ENCODE results near the gene HCAR2.
"Not testable (repeated sequence)": the region's sequence is repeated elsewhere in the genome, so short reads cannot be mapped to it uniquely, and the experiment has no call there.

The HCAR2 gene

DNA sequence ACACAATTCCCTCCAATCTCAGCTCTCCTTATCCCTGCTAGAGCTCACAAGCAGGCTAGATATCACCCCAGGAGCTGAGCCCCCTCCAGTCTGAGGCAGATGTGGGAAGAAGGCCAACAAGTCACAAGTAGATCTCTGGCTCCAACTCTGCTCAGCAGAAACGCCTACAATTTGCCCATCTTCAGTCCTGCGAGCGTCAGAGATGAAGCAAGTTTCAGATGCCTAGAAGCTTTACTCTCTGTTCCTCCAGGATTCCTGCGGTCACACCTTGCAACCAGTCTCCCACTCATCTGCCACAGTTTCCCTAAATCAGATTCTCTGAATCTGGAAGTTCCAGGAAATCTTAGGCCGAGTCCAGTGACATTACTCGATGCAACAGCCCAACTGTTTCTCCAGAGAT lies 12.1 kb upstream of the HCAR2 start:
- DNase-seq: not testable (repeated sequence)

DNA sequence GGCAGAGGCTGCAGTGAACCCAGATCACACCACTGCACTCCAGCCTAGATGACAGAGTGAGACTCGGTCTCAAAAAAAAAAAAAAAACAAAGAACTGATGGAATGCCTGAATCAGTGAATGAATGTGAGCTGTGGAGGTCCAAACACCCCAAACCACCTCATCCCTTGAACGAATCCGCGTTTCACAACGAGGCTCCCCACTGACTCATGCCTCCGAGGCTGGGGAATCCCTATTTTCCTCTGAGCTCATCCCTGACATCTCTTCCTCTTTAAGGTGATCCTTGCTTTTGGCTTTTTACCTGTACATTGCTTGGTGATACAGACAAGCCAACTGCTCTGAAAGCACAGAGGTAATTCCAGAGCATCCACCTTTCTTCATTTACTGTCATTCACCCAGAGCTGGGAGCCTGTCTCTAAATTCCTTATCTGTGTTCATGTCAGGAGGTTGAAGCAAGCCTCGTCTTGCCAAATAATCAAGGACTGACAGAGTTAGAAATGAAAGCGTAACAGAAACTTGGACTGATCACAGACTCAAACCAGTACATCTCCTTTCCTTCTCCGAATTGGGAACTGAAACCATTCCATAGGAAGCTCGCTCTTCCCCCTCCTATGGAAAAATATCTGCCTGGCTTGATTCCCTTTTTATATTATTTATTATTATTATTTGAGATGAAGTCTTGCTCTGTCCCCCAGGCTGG lies 10.5 kb upstream of the HCAR2 start:
- not testable (repeated sequence) for DNase-seq

DNA sequence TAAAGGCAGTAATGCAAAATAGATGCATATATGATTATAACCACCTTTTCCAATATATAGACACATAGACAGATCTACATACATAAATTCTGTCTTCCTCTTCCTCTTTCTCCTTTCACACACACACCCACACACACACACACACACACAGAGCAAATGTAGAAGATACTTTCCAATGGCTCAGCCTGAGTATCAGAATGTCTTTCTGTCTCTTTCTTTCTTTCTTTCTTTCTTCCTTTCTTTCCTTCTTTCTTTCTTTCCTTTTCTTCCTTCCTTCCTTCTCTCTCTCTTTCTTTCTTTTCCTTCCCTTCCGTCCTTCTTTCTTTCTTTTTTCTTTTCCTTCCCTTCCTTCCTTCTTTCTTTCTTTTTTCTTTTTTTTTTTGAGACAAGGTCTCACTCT lies 8.1 kb upstream of the HCAR2 start:
- not testable (repeated sequence) for DNase-seq

DNA sequence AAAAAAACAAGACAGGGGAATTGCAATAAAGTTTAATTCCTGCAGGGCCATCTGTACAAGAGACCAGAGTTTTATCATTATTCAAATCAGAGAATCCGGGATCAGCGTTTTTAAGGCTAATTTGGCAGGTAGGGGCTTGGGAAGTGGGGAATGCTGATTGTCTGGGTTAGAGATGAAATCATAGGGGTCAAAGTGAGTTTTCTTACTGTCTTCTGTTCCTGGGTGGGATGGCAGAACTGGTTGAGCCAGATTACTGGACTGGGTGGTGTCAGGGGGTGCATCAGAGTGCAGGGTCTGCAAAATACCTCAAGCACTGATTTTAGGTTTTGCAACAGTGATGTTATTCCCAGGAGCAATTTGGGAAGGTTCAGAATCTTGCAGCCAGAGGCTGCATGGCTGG lies 7.2 kb upstream of the HCAR2 start:
- DNase-seq: not testable (repeated sequence)

DNA sequence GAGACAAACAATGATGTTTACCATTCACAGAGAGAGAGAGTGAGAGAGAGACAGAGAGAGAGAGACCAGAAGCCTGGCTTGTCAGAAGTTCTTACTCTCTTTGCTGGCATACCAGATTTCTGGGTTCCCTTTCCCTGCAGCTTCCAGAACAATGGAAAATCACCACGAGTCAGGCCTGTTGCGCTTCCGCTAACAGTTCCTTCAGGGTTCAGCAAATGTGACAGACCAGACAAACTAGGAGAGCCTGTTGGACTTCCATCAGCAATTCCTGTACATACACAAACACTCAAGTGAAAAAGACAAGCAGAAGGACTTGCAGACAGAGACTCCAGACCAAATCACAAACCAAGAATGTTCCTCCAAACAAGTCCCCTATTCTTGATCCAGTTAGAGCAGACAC lies 6.1 kb upstream of the HCAR2 start:
- not testable (repeated sequence) for DNase-seq

DNA sequence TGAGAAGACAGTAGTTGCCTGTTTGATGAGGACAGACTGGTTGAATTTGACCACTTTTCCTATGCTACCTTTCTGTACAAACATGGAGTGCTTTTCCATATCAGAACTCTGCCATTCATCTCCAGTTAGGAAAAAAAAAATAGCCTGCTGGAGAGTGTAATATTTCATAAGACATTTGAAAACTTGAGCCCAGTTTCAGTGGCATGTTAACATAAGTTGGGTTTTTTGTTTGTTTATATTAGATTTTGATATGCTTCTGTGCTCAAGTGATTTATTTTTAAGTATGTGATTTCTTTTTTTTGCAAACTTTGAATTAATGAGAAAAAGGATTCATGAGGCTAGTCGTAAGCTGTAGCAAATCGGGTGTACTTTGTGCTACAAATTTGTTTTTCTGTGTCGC lies 684 bp upstream of the HCAR2 start:
- DNase-seq: not testable (repeated sequence)

DNA sequence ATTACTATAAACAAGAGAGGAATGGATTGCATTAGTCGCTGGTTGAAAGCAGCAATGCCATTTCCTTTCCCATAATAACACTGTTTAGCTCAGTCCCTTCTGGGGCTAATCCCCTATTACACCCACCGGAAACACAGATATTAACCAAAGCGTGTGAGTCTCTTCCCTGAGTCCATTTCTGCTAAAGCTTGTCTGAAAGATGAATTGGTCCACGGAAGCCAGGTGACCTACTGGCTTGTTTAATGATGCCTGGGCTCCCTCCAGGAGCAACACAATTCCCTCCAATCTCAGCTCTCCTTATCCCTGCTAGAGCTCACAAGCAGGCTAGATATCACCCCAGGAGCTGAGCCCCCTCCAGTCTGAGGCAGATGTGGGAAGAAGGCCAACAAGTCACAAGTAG lies 1.7 kb downstream of the HCAR2 start:
- DNase-seq: not testable (repeated sequence)

DNA sequence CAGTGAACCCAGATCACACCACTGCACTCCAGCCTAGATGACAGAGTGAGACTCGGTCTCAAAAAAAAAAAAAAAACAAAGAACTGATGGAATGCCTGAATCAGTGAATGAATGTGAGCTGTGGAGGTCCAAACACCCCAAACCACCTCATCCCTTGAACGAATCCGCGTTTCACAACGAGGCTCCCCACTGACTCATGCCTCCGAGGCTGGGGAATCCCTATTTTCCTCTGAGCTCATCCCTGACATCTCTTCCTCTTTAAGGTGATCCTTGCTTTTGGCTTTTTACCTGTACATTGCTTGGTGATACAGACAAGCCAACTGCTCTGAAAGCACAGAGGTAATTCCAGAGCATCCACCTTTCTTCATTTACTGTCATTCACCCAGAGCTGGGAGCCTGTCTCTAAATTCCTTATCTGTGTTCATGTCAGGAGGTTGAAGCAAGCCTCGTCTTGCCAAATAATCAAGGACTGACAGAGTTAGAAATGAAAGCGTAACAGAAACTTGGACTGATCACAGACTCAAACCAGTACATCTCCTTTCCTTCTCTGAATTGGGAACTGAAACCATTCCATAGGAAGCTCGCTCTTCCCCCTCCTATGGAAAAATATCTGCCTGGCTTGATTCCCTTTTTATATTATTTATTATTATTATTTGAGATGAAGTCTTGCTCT lies 3.0 kb downstream of the HCAR2 start:
- DNase-seq: not testable (repeated sequence)

DNA sequence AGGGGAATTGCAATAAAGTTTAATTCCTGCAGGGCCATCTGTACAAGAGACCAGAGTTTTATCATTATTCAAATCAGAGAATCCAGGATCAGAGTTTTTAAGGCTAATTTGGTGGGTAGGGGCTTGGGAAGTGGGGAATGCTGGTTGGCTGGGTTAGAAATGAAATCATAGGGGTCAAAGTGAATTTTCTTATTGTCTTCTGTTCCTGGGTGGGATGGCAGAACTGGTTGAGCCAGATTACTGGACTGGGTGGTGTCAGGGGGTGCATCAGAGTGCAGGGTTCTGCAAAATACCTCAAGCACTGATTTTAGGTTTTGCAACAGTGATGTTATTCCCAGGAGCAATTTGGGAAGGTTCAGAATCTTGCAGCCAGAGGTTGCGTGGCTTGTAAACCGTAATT lies 6.2 kb downstream of the HCAR2 start:
- DNase-seq: not testable (repeated sequence)

DNA sequence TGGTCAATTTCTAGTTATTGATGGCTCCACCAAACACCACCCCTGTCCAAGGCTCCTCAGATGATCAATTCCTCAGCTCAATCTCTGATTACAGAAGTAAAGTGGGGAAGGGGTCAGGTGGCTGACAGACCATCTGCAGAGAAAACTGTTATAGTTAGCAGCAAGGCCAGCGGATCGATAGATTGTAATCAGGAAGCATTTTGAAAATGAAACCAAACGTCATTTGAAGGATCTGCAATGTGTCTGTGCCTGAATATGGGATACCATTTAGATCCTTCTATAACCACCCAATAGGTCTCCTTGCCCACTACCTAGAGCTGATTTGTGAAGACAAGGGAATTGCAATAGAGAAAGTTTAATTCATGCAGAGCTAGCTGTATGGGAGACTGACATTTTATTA lies 11.6 kb downstream of the HCAR2 start:
- no peak for DNase-seq

DNA sequence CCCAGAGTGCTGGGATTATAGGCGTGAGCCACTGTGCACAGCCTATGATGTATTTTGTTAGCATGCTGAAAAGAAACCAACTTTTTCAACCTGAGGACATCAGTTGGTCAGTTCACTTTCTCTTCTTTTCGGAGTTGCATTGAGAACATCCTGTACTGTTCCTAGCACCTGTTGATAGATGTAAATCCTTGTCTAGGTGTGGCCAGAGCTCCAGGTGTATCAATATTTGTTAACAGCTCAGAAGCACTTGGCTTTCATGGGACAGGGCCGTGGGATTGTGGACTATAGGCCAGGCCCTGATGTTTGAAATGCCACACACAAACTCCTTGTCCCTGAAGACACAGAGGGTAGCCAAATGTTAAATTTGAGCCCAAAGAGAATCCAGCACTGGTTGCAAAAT lies 14.9 kb downstream of the HCAR2 start:
- DNase-seq: no peak

DNA sequence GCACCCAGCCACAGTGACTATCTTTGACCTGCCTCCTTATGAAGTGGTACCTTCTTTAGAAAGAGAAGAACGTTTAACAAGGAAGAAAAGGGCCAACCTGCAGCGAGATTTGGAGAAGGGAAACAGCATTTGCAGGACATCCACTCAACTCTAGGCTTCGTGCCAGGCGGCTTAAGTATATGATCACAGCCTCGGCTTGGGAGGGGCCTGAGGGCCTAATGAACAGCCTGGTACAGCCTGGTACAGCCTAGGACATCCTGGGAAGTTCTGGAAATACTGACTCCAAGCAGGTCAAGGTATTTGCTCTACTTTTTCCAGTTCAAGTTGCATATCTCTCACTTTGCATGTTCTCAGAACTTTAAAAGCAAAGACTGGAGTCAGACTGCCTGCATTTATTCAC lies 16.1 kb downstream of the HCAR2 start:
- DNase-seq: no peak

DNA sequence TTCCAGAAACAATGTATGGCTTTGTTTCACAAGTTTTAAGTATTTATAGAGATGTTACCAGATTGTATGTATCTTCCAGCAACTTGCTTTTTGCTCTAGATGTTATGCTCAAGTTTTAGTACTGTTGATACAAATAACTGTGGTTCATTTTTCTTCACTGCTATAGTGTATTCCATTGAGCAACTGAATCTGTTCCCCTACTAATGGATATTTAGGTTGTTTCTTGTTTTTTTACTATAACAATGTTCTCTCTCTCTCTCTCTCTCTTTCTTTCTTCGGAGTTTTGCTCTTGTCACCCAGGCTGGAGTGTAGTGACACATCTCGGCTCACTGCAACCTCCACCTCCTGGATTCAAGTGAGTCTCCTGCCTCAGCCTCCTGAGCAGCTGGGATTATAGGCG lies 16.6 kb downstream of the HCAR2 start:
- no peak for DNase-seq

DNA sequence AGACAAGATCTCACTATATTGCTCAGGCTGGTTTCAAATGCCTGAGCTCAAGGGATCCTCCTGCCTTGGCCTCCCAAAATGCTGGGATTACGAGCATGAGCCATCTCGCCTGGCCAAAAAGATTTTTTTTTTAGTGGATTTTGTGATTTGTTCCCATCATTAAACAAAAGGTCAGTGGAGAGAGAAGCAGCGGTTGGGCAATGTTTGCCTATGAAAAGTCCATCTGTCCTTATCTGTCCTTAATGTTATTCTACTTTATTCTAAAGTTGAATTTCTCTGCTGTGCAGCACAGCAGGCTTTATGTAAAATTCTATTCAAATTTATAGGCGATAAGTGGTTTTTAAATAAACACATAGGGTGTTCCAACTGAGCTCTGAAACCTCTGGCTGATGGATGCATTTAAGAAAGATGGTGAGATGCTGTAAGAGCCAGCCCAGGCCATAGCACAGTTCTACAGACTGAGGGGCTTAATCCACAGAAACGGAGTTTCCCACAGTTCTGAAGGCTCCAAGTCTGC lies 18.8 kb downstream of the HCAR2 start:
- DNase-seq: no peak

DNA sequence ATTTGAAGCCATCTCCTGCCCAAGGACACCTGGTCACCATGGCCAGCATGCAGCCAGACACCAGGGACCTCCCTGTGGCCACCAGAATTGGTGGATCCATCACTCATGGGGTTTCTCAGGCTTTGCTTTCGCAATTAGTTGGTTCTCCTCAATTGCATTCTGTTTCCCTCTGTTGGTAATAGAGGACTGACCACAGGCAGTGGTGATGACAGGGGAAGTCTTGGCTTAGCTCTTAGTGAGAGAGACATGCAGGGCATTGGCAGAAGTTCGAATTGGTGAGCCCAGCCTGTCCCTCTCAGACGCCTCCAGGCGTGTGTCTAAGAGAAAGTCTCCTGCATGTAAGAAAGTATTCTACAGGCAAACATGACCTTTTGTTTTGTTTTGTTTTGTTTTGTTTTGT lies 21.3 kb downstream of the HCAR2 start:
- DNase-seq: no peak

DNA sequence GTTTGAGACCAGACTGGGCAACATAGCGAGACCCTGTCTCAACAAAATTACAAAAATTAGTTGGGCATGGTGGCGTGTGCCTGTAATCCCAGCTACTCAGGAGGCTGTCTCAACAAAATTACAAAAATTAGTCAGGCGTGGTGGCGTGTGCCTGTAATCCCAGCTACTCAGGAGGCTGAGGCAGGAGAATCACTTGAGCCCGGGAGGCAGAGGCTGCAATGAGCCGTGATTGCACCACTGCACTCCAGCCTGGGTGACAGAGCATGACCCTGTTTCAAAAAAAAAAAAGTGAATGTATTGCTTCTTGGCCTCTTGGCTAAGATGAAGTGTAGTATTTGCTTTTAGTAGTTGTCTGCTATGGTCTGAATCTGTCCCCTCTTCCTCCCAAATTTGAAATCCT lies 22.2 kb downstream of the HCAR2 start:
- not testable (repeated sequence) for DNase-seq

DNA sequence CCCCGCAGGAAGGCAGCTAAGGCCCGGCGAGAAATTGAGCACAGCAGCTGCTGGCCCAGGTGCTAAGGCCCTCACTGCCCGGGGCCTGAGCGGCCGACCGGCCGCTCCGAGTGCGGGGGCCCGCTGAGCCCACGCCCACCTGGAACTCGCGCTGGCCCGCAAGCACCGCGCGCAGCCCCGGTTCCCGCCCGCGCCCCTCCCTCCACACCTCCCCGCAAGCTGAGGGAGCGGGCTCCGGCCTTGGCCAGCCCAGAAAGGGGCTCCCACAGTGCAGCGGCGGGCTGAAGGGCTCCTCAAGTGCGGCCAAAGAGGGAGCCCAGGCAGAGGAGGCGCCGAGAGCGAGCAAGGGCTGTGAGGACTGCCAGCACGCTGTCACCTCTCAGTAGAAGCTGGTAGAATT lies 26.4 kb downstream of the HCAR2 start:
- not testable (repeated sequence) for DNase-seq

DNA sequence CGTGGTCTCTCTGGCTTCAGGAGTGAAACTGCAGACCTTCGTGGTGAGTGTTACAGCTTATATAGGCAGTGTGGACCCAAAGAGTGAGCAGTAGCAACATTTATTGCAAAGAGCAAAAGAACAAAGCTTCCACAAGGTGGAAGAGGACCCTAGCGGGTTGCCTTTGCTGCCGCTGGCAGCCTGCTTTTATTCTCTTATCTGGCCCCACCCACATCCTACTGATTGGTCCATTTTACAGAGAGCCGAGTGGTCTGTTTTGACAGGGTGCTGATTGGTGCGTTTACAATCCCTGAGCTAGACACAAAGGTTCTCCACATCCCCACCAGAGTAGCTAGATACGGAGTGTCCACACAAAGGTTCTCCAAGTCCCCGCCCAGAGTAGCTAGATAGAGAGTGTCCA lies 27.1 kb downstream of the HCAR2 start:
- not testable (repeated sequence) for DNase-seq

DNA sequence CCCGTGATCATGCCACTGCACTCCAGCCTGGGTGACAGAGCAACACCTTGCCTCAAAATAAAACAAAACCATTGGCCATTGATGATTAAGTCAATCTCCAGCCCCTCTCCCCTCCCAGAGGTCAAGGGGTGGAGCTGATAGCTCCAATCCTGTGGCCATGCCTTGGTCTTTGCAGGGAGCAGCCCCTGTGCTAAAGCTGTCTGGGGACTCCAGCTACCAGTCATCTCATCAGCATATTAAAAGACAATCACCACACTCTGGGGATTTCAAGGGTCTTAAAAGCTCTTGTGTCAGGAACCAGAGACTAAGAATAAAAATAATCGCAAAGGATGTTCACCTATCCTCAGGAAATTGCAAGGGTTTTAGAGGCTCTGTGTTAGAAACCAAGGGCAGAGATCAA lies 30.6 kb downstream of the HCAR2 start:
- DNase-seq: no peak

DNA sequence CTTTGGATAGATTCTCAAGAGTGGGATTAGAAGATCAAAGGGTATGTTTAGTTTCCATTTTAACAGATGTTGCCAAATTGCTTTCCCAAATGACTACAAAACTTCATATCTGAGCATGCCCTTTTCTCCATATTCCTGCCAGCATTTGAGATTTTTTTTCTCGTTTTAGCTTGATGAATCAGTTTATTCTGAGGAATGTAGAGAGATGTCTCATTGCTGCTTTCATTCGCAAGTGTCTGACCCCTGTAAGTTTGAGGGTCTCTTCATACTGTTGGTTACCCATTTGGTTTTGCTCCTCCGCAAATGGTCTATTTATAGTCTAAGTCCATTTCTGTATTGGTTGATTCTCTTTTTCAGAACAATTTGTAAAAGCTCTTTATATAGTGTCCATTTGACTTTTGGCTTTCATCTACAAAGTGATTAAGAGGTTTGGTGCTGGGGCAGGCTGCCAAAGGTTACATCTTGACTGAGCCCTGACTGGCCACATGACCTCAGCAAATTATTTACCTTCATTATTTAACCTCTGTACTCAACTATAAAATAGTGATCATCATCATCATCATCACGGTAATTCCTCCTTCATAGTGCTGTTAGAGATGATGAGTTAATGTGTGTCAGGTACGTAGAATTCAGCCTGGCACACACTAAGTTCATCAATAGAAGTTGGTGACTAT lies 33.6 kb downstream of the HCAR2 start:
- no peak for DNase-seq

DNA sequence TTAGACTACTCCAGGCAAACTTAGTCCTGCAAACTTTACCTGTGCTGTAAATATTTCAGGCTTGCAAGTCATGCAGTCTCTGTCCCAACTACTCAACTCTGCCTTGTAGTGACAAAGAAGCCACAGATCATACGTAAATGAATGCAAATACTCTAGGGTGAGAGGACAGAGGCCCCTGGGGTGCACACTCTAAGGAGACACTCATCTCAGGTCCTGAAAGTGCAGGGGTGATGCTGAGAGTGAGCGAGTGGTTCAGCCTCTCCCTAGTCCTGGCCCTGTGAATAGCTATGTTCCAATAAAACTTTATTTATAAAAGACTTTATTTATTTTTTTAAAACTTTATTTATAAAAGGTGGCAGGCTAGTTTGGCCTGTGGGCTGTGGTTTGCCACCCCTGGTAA lies 34.9 kb downstream of the HCAR2 start:
- DNase-seq: no peak

DNA sequence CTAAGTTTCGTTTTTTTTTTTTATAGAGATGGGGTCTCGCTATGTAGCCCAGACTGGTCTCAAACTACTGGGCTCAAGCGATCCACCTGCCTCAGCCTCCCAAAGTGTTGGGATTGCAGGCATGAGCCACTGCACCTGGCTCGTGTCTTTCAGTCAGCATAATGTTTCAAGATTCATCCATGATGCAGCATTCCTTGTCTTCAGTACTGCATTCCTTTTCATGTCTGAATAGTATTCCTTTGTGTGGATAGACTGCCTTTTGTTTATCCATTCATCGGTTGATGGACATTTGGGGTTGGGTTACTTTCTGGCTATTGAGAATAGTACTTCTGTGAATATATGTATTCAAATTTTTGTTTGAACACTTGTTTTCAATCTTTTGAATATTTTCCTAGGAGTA lies 37.4 kb downstream of the HCAR2 start:
- no peak for DNase-seq

DNA sequence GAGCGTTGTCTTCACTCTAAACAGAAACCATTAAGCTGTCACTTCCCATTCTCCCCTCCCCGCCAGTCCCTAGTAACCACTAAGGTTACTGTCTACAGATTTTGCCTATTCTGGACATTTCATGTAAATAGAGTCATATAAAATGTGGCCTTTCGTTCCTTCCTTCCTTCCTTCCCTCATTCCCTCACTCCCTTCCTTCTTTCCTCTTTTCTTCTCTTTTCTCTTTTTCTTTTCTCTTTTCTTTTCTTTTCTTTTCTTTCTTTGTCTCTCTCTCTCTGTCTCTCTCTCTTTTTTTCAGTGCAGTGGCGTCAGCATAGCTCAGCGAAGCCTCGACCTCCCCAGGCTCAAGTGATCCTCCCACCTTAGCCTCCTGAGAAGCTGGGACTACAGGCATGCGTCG lies 37.8 kb downstream of the HCAR2 start:
- DNase-seq: no peak

DNA sequence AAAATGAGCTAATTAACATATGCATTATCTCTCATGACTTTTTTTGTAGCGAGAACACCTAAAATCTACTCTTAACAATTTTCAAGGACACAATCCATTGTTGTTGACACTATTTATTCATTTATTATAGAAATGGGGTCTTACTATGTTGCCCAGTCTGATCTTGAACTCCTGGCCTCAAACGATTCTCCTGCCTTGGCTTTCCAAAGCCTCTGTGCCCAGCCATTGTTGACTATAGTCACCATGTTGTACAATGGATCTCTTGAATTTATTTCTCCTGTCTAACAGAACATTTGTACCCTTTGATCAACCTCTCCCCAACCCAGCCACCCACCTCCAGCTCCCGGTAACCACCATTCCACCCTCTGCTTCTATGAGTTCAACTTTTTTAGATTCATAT lies 41.2 kb downstream of the HCAR2 start:
- no peak for DNase-seq

Measured in left hindlimb (tissue), 1 donor.